HEK293 (cell line): Measurements from ENCODE around the gene OR4A15.

Experiments
- ATF2 ChIP-seq: fragments of 450-650 bp; formaldehyde crosslinking; IDR thresholded peaks from 2 replicates; pipeline ENCODE4 v1.5.1; 2016; ENCODE audit warnings: missing biosample characterization, missing genetic modification characterization, low read depth
- CTCF ChIP-seq: fragments of 450-650 bp; formaldehyde crosslinking; IDR thresholded peaks from 2 replicates; pipeline ENCODE4 v1.5.1; 2016; ENCODE audit warnings: missing biosample characterization, missing genetic modification characterization
- TRIM28 ChIP-seq: IDR thresholded peaks from 2 replicates; pipeline ENCODE4 v1.6.1; 2011; ENCODE audit warnings: low read length, control low read depth, borderline replicate concordance
- ZNF10 ChIP-seq: fragments of 450-650 bp; formaldehyde crosslinking; IDR thresholded peaks from 2 replicates; pipeline ENCODE4 v1.5.1; 2017; ENCODE audit warnings: missing biosample characterization, missing genetic modification characterization
- ZNF239 ChIP-seq: fragments of 450-650 bp; formaldehyde crosslinking; IDR thresholded peaks from 2 replicates; pipeline ENCODE4 v1.5.1; 2016; ENCODE audit warnings: missing biosample characterization, missing genetic modification characterization
- ZNF26 ChIP-seq: fragments of 450-650 bp; formaldehyde crosslinking; IDR thresholded peaks from 2 replicates; pipeline ENCODE4 v1.5.1; 2016; ENCODE audit warnings: missing biosample characterization, missing genetic modification characterization
- ZNF394 ChIP-seq: fragments of 450-650 bp; formaldehyde crosslinking; IDR thresholded peaks from 2 replicates; pipeline ENCODE4 v1.5.1; 2016; ENCODE audit warnings: missing biosample characterization, missing genetic modification characterization, mild to moderate bottlenecking, moderate library complexity, borderline replicate concordance
- ZNF514 ChIP-seq: fragments of 450-650 bp; formaldehyde crosslinking; IDR thresholded peaks from 2 replicates; pipeline ENCODE4 v1.5.1; 2016; ENCODE audit warnings: missing biosample characterization, missing genetic modification characterization

GRCh38 chr11:55367674-55368073, at the start of gene OR4A15:
- no peak for TF ChIP-seq ZNF26 (tag by site-specific recombination)
- TF ChIP-seq ZNF394 = no peak
- no peak for TF ChIP-seq CTCF (tag by site-specific recombination)
- TF ChIP-seq ZNF239 (tag by site-specific recombination) = no peak
- no peak for TF ChIP-seq ZNF10 (tag by site-specific recombination)
- no peak for TF ChIP-seq TRIM28
- no peak for TF ChIP-seq ZNF514 (tag by site-specific recombination)
- TF ChIP-seq ATF2 = no peak
